SHP77 (cell line): ENCODE data around the gene GPC6.
"Not testable (repeated sequence)": the region's sequence is repeated elsewhere in the genome, so short reads cannot be mapped to it uniquely, and the experiment has no call there.

Experiments used
- DNase-seq, 2 experiments: peaks; one replicate each; lab custom pipeline; 2025; lab: John Stamatoyannopoulos, UW

Gene GPC6

GRCh38 chr13:94325650-94326049 lies 1099.0 kb downstream of the GPC6 start:
- no peak for DNase-seq

GRCh38 chr13:94327318-94327717 lies 1100.7 kb downstream of the GPC6 start:
- no peak for DNase-seq

GRCh38 chr13:94328381-94329041 lies 1101.9 kb downstream of the GPC6 start:
- peak; percentile 34 to 48 for DNase-seq

- no peak for DNase-seq
Measured at GRCh38 chr13:94329277-94329676, 1102.7 kb downstream of the GPC6 start.

GRCh38 chr13:94329754-94330551 lies 1103.3 kb downstream of the GPC6 start:
- DNase-seq, result no peak

DNA sequence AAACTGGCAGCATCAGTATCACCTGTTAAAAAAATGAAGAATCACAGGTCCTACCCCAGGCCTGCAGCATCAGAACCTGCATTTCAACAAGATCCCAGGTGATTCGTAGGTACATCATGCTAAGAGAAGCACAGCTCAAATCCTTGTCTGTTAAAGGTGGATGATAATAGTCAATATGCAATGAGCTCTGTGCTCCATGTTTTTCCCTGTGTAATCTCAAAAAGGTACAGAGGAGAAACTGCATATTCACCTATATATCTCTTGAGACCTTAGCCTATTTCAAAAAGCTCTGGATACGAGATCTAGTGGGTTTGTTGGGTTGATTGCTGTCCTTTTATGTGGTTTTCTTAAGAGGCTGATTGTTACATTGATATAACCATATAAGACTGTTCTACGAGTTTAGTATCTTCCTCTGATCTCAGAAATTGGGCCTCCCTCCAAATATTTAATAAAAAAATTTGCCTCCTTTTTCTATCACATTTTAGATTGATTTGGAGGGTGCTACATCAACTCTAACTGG lies 1104.0 kb downstream of the GPC6 start:
- DNase-seq, result no peak

GRCh38 chr13:94331281-94331680 lies 1104.7 kb downstream of the GPC6 start:
- DNase-seq, result no peak

DNA sequence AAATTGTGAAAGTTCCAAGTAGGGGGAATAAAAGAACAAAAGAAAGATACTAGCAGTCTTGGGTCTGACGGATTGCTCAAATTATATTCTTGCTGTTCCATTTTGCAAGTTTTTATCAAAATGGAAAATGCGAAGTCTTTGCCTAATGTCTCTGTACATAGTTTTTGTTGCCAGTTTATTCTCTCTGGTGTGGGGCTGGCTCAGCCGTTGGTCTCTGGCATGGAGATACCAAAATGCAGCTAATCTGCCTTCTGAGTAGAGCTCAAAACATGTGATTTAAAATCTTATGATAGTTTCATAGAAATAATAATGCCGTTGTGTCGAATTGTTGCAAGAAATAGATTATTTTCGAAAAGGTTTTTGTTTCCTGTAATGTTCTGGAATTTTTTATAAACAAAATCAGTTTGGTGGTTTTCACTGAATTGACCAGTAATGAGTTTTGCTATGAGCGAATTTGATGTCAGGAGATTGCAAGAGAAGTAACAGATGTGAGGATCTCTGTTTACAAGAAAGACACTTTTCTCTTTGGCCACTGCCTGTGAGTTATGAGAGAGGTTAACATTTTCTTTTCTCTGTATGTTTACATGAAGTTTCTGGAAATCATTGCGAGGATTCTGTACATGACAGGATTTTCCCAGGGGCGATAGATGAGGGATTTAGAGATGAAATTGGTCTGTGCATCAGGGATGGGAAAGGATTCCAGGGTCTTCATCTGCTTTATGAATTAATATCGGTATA lies 1105.9 kb downstream of the GPC6 start:
- DNase-seq, result no peak

- no peak for DNase-seq
Measured at GRCh38 chr13:94333131-94333820, 1106.7 kb downstream of the GPC6 start.

- no peak for DNase-seq
Measured at GRCh38 chr13:94335761-94336526, 1109.3 kb downstream of the GPC6 start.

GRCh38 chr13:94339116-94339687 lies 1112.6 kb downstream of the GPC6 start:
- no peak for DNase-seq

GRCh38 chr13:94342436-94343242 lies 1116.0 kb downstream of the GPC6 start:
- no peak for DNase-seq

- DNase-seq, result peak in 1 of 2 experiments; percentile 19
Measured at GRCh38 chr13:94343243-94343585, 1116.6 kb downstream of the GPC6 start.

- DNase-seq, result not testable (repeated sequence)
Measured at GRCh38 chr13:94343687-94344086, 1117.1 kb downstream of the GPC6 start.

GRCh38 chr13:94344126-94344818 lies 1117.7 kb downstream of the GPC6 start:
- peak; percentile 27 to 48 for DNase-seq

DNA sequence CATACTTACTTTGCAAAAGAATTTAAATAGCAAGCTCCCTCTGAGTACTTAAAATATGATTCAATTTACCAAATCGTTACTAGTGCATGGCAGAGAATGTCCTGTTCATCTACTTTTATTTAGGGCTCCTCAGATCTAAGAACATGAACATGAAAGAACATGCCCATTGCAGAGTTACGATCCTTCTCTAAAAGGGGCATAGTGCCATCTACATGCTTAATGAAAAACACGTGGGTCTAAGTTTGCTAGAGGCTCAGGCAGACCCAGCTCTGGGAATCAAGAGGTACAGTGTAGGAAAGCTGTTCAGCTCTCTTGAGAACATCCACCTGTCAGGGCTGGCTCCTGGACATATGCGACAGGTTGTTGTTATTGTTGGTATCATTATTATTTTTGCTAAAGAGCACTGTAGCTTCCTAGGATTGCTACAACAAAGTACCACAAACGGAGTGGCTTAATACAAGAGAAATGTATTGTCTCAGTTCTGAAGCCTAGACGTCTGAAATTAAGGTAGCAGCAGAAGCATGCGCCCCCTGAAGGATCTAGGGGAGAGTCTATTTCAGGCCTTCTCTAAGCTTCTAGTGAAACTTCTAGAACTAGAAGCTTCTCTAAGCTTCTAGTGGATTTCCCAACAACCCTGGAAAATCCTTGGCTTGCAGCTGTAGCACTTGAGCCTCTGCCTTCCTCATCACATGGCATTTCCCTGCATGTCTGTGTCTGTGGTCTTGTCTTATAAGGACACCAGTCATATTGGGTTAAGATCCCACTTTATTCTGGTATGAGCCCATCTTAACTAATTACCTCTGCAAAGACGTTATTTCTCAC lies 1119.0 kb downstream of the GPC6 start:
- DNase-seq, result peak; percentile 65 to 72

- no peak for DNase-seq
Measured at GRCh38 chr13:94346261-94347019, 1119.8 kb downstream of the GPC6 start.
